ENCODE measurements around the gene TMEM117. TPM values are rescaled to one million over a fixed set of nuclear protein-coding genes. Genes with fewer than 3 reads are reported as not detected.

TMEM117 gene
- total RNA-seq, 2 experiments from 2014 or later = 0.95 to 7.1 TPM

- no peak for DNase-seq (ENCODE audit: low spot score)
- no peak for TF ChIP-seq EZH2phosphoT487 (IDR thresholded peaks at IDR 0.05; ENCODE audit: borderline replicate concordance, low read depth, low read length)
- Histone ChIP-seq H4K20me1 (ENCODE audit: insufficient read depth, low read length) (no peaks in the 10 kb centered on the region), H3K4me3 (ENCODE audit: low read depth, low read length, poor library complexity, severe bottlenecking) (no peak overlapping the region), H3K36me3 (ENCODE audit: insufficient read depth, low read length) (no peaks in the 10 kb centered on the region), H3K9me2 (ENCODE audit: insufficient read depth, low read length) (no peaks in the 10 kb centered on the region), H3K4me1 (ENCODE audit: insufficient read depth, low read length, poor library complexity, severe bottlenecking) (no peaks in the 10 kb centered on the region), H3K9me3 (ENCODE audit: low read length) (no peaks in the 10 kb centered on the region), H3K27ac (ENCODE audit: low read depth, low read length, poor library complexity, severe bottlenecking) (no peak overlapping the region), H2AFZ (ENCODE audit: low read length) (no peak overlapping the region), H3K4me2 (ENCODE audit: low read length) (no peak overlapping the region), H3K79me2 (ENCODE audit: insufficient read depth, low read depth, low read length) (no peaks in the 10 kb centered on the region)
- intact Hi-C loops (cut with micrococcal nuclease; ENCODE audit: unreplicated experiment) = no loop called here
- ChIA-PET POLR2A (no interaction called here), CTCF (ENCODE audit: unreplicated experiment) (no interaction called here)
- BruUV-seq (replicated peaks) = no TSS peak
Measured at GRCh38 chr12:44287545-44287944, 451.7 kb downstream of the TMEM117 start.

GRCh38 chr12:44294649-44295048, 458.8 kb downstream of the TMEM117 start:
- no peak for TF ChIP-seq CTCF (conservative IDR thresholded peaks at IDR 0.05; ENCODE audit: low read length)
- TF ChIP-seq EZH2phosphoT487 (IDR thresholded peaks at IDR 0.05; ENCODE audit: borderline replicate concordance, low read depth, low read length) = no peak
- H3K4me2 ChIP-seq (ENCODE audit: low read length) = peak overlapping the region; percentile 30
- peak; percentile 17 for DNase-seq (ENCODE audit: low spot score)
- peak overlapping the region; percentile 23; the same call in 1 of the 2 replicates for H2AFZ ChIP-seq (ENCODE audit: low read length)
- H3K4me1 ChIP-seq (ENCODE audit: insufficient read depth, low read length, poor library complexity, severe bottlenecking) = peaks cover 3% of the 10 kb centered on the region
- no peaks in the 10 kb centered on the region for H3K79me2 ChIP-seq (ENCODE audit: insufficient read depth, low read depth, low read length)
- H3K4me3 ChIP-seq (ENCODE audit: low read depth, low read length, poor library complexity, severe bottlenecking) = no peak overlapping the region
- no peak overlapping the region for H3K27ac ChIP-seq (ENCODE audit: low read depth, low read length, poor library complexity, severe bottlenecking)
- no peaks in the 10 kb centered on the region for H3K9me2 ChIP-seq (ENCODE audit: insufficient read depth, low read length)
- BruUV-seq (replicated peaks) = no TSS peak
- no peaks in the 10 kb centered on the region for H3K9me3 ChIP-seq (ENCODE audit: low read length)
- ChIA-PET CTCF (ENCODE audit: unreplicated experiment) (no interaction called here), POLR2A (interaction anchor here (0.9 kb wide), 1 partner anchor 14 kb away, joined by 3 read pairs; no protein-coding TSS in a partner anchor)
- intact Hi-C loops (cut with micrococcal nuclease; ENCODE audit: unreplicated experiment) = no loop called here
- no peaks in the 10 kb centered on the region for H4K20me1 ChIP-seq (ENCODE audit: insufficient read depth, low read length)
- no peaks in the 10 kb centered on the region for H3K36me3 ChIP-seq (ENCODE audit: insufficient read depth, low read length)

- no TSS peak for BruUV-seq (replicated peaks)
- CTCF ChIA-PET (ENCODE audit: unreplicated experiment) = no interaction called here
- POLR2A ChIA-PET = no interaction called here
Measured at GRCh38 chr12:44295958-44296623, 460.2 kb downstream of the TMEM117 start.

More at GRCh38 chr12:44295958-44296623, 460.2 kb downstream of the TMEM117 start:
- Histone ChIP-seq H3K4me3 (ENCODE audit: low read depth, low read length, poor library complexity, severe bottlenecking) (no peak overlapping the region), H3K9me3 (ENCODE audit: low read length) (no peaks in the 10 kb centered on the region), H2AFZ (ENCODE audit: low read length) (no peak overlapping the region), H3K27ac (ENCODE audit: low read depth, low read length, poor library complexity, severe bottlenecking) (no peak overlapping the region), H3K79me2 (ENCODE audit: insufficient read depth, low read depth, low read length) (no peaks in the 10 kb centered on the region), H3K4me1 (ENCODE audit: insufficient read depth, low read length, poor library complexity, severe bottlenecking) (peaks cover 3% of the 10 kb centered on the region), H3K9me2 (ENCODE audit: insufficient read depth, low read length) (no peaks in the 10 kb centered on the region), H4K20me1 (ENCODE audit: insufficient read depth, low read length) (no peaks in the 10 kb centered on the region), H3K36me3 (ENCODE audit: insufficient read depth, low read length) (no peaks in the 10 kb centered on the region), H3K4me2 (ENCODE audit: low read length) (no peak overlapping the region)
- intact Hi-C loops (cut with micrococcal nuclease; ENCODE audit: unreplicated experiment) = no loop called here
- TF ChIP-seq EZH2phosphoT487 (IDR thresholded peaks at IDR 0.05; ENCODE audit: borderline replicate concordance, low read depth, low read length) (no peak), CTCF (conservative IDR thresholded peaks at IDR 0.05; ENCODE audit: low read length) (no peak)
- DNase-seq (ENCODE audit: low spot score) = no peak

All from OCI-LY7 (cell line).